CD4-positive, alpha-beta T cell treated with Interleukin-12 subunit alpha and Interleukin-12 subunit beta, for 1 hour (primary cell): Measurements from ENCODE around the gene CTDSP1.

Experiments
- DNase-seq: peaks from one replicate; pipeline ENCODE4 v3.0.0-alpha.2; 2020

The CTDSP1 gene

GRCh38 chr2:218400167-218400929 lies 680 bp downstream of the CTDSP1 start:
- DNase-seq: peak; percentile 50

GRCh38 chr2:218400930-218401881 lies 1.5 kb downstream of the CTDSP1 start:
- no peak for DNase-seq

- no peak for DNase-seq
These were observed 2.2 kb downstream of the CTDSP1 start for GRCh38 chr2:218401890-218402289.

- no peak for DNase-seq
These were observed 2.8 kb downstream of the CTDSP1 start for GRCh38 chr2:218402491-218402901.

GRCh38 chr2:218402911-218403411 lies 3.3 kb downstream of the CTDSP1 start:
- no peak for DNase-seq

GRCh38 chr2:218403810-218404209 lies 4.1 kb downstream of the CTDSP1 start:
- no peak for DNase-seq

GRCh38 chr2:218404351-218405085 lies 4.8 kb downstream of the CTDSP1 start:
- no peak for DNase-seq

GRCh38 chr2:218405086-218405745 lies 5.5 kb downstream of the CTDSP1 start:
- no peak for DNase-seq

- DNase-seq: no peak
These were observed 6.1 kb downstream of the CTDSP1 start for GRCh38 chr2:218405746-218406208.

GRCh38 chr2:218406209-218406948 lies 6.7 kb downstream of the CTDSP1 start:
- DNase-seq: peak; percentile 95

GRCh38 chr2:218406949-218407618 lies 7.4 kb downstream of the CTDSP1 start:
- DNase-seq: peak; percentile 75

GRCh38 chr2:218407717-218408116 lies 8.0 kb downstream of the CTDSP1 start:
- DNase-seq: no peak

- DNase-seq: no peak
These were observed 18.7 kb downstream of the CTDSP1 start for GRCh38 chr2:218418321-218418716.

GRCh38 chr2:218418717-218419458 lies 19.2 kb downstream of the CTDSP1 start, which contains the start of gene VIL1:
TSS of gene VIL1 (plus strand) at chr2:218419123. CDS start at chr2:218423779, 4,656 bp downstream.
- DNase-seq: no peak

- no peak for DNase-seq
These were observed 20.1 kb downstream of the CTDSP1 start for GRCh38 chr2:218419630-218420216.

- DNase-seq: no peak
These were observed 21.4 kb downstream of the CTDSP1 start for GRCh38 chr2:218421027-218421426.

GRCh38 chr2:218422403-218423086 lies 22.9 kb downstream of the CTDSP1 start:
- DNase-seq: no peak

GRCh38 chr2:218423584-218423983 lies 23.9 kb downstream of the CTDSP1 start:
- DNase-seq: no peak

- DNase-seq: no peak
These were observed 25.9 kb downstream of the CTDSP1 start for GRCh38 chr2:218425531-218425930.
